Ammon's horn (tissue), 1 donor: Measurements from ENCODE around the gene DAAM1.
A peak's percentile ranks its signal among the peaks of the same experiment; 100 is the strongest.

ENCODE experiments used
- DNase-seq: peaks from one replicate; pipeline ENCODE4 v3.0.0-alpha.2; 2016; ENCODE audit warnings: low spot score

Gene DAAM1

DNA sequence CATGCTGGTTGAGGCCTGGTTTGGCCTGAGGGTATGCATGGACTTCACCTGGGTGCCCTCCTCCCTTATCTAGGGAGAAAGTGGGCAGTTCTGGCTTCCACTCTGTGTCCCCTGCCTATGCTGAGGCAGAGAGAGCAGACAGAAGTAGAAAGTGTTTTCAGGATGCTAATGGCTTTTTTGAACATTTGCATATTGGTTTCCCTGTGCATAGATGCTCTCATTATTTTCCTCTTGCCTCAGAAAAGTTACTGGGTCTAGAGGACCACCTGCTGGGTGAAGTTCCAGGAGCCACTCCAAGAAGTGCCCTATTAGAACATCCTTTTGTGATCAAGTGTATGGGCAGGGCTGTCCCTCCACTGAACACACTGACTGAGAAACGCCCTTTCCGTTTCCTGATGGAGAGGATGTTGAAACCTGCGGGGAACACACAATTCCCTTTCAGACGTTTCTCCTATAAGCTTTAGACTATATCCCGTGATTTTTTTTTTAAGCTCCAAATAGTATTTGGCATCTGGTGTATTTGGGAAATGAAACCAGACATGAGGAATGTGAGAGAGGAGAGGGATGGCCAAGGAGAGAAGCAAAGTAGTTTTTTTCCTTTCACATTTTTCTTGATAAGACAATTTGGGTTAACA, 66.6 kb downstream of the DAAM1 start:
- peak; percentile 36 for DNase-seq

DNA sequence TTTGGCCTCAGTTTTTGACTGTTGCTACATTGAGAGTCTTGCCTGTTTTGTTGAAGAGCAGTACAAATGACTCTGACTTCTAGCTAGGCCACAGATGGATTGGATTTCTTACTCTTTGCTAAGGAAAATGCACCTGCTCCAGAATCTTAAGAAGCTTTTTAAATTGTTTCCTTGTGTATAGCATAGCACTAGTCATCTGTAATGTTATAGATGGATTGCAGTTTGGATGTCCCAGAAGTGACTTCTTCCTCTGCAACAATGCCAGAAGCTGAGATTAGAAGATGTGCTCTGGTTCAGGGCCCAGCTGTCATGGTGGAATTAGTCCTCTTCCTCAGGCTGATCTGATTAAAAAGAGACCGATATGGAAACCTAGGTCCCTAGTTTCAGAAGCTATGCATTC, 67.9 kb downstream of the DAAM1 start:
- no peak for DNase-seq

GRCh38 chr14:59261334-59261733, 72.9 kb downstream of the DAAM1 start:
- DNase-seq: no peak

DNA sequence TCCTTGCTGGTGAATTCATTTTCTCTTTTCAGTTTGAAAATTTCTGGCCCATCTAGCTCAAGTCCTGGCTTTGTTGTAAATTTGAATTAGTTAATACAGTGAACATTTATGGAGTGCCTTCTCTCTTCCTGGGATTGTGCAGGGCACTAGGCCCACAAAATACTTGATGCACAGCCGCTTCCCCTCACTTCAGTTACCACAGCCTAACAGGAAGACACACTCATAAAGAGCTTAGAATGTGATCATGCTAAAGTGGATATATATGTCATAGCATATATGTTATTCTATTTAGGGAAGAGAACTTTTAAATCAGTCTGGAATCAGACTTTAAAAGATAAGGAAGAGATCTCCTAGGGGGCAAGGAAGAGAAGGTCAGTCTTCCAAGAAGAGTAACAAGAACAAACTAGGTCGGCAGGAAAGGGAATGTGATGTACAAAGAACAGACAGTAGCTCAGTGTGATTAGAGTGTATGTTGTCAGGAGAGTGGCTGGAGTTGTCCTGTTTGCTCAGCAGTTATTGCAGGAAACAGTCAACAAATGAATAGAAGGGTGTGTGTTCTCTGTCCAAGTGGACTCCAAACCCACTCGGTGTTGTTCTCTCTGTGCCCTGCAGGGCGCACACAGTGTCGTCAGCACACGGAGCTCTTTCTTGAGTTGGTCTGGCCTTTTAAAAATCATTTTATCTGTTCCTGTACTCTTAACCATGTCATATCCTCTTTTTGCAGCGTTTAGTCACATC, 74.4 kb downstream of the DAAM1 start:
- DNase-seq: no peak

GRCh38 chr14:59265808-59266207, 77.3 kb downstream of the DAAM1 start:
- DNase-seq: no peak

- no peak for DNase-seq
Observed at GRCh38 chr14:59267046-59267445, 78.6 kb downstream of the DAAM1 start.

GRCh38 chr14:59268011-59268410, 79.5 kb downstream of the DAAM1 start:
- DNase-seq: no peak

DNA sequence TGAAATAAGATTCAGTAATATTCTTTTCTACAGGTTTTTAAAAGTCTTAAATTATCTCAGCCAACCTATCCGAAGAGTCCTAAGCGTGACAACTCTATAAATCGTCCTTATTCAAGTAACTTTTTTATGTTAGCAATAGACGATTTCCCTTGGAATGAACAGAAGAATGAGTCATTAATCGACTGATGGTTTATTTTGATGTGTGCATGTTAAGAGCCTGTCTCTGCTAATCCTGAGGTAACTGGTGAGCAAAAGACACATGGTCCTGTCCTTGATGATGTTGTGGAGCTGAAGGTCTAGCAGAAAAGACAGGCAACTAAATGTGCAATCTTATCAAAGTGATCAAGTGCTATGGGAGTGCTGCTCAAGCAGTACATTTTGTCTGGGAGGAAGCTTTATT, 80.4 kb downstream of the DAAM1 start:
- no peak for DNase-seq

GRCh38 chr14:59269466-59269865, 81.0 kb downstream of the DAAM1 start:
- DNase-seq: no peak

DNA sequence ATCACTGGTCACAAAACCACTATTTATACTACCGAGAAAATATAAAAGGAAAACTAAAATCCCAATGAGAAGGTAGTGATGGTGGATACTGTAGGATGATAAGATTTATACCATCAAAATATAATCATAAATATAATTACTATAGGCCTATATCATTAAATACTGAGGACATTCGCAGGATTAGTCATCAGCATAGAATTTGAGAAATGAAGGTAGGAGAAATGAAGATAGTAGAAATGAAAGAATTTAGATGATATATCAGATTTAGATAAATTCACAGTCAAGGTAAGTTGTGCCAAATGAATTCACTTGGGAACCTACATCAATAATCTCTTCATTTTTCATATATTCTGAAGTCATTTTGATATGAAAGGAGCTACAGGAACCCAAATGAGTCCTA, 82.8 kb downstream of the DAAM1 start:
- no peak for DNase-seq

- DNase-seq: no peak
Observed at GRCh38 chr14:59271734-59272133, 83.3 kb downstream of the DAAM1 start.

DNA sequence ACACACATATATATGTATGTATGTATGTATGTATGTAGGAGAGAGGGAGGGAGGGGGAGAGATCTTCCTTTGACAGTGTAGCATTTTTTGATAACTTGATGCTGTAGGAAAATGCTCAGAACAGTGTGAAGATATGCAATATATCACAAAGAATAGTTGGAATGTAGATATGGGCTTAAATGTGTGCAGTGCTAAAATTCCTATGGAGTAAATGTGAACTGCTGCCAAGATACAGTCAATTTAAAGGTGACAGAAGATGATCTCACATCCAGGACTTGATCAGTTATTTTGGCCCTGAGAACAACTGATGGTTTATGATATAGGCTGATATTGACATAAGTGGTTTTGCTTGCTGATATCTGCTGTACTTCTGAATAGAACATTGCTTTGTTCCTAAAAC, 84.2 kb downstream of the DAAM1 start:
- DNase-seq: no peak

DNA sequence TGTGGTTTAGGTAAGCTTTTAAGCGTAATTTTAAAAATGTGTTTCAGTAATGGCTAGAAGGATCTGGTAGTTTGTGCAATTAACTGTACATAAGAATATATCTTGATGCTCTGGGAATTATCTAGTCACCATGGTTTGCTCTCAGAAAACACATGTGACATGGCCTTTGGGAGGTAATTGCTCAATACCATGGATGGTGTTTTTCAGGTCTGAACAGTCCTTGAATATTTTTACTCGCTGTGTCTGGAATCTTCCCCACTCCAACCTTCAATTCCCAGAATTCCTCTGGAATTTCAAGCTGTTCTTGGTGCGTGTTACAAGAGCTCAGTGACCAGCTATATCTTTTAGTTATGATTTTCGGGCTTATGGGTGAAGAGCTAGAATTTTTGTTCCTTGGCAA, 85.3 kb downstream of the DAAM1 start:
- DNase-seq: no peak

DNA sequence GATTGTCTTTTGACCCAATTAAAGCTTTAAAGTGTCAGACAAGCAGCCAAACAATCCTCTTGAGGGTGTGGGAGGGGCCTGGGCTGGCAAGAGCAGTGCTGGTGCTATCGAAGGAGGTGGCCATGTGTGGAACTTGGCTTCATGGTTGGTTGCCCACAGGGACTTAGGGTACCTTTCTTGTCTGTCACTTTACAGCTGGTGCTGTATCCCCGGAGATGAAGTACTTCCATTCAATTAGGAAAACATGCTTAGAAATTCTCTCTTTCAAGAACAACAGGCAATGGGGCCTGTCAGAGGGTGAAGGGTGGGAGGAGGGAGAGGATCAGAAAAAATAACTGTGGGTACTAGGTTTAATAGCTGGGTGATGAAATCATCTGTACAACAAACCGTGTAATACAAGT, 86.5 kb downstream of the DAAM1 start:
- peak; percentile 54 for DNase-seq

- DNase-seq: peak; percentile 37
Observed at GRCh38 chr14:59275668-59276067, 87.2 kb downstream of the DAAM1 start.

GRCh38 chr14:59276235-59276634, 87.8 kb downstream of the DAAM1 start:
- no peak for DNase-seq

GRCh38 chr14:59277659-59278058, 89.2 kb downstream of the DAAM1 start:
- no peak for DNase-seq

DNA sequence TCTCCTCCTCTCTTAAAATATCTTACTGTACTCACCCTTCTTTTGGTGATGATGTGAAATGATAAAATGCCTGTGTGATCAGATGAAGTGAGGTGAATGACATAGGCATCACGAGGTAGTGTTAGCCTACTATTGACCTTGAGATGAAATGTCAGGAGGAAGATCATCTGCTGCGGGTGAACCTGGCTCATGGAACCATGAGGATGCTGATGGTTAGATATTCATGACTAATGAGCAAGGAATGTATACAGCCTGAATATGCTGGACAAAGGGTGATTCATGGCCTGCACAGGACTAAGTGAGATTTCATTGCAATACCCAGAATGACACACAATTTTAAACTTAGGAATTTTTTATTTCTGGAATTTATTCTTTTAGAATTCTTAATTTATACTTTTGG, 89.6 kb downstream of the DAAM1 start:
- DNase-seq: no peak

- no peak for DNase-seq
Observed at GRCh38 chr14:59280961-59281360, 92.5 kb downstream of the DAAM1 start.

DNA sequence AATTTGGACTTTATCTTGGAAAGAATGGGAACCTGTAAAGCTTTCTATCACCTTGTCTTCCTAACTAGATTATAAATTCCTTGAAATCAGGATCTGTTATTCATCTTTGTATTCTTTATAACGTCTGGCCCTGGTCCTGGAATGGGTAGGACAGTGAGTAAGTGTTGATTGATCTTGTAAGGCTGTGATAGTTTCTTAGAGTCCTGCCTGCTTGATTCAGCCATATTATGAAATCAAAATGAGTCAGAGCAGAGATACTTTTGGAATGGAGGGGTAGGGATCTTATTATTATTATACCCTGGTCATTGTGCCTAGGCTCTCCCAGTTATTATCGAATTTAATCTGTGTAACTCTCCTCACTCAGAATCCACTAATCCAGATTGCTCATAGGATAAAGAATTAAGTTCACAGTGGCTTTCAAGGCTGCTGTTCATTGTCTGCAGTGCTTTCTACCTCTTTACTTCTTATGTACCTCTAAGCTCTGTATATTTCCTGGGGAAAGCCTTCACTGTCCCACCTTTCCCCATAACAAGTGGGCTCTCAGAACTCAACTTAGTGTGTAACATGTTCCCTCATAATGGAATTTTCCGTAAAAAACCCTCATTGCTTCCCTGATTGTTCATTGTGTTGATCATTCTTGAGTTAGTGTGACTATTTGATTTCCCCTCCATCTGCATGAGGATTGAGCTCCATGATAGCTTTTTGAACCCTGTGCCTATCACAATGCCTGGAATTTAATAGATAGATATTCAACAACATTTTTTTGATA, 93.3 kb downstream of the DAAM1 start:
- no peak for DNase-seq

GRCh38 chr14:59282378-59282765, 93.9 kb downstream of the DAAM1 start:
- DNase-seq: no peak

DNA sequence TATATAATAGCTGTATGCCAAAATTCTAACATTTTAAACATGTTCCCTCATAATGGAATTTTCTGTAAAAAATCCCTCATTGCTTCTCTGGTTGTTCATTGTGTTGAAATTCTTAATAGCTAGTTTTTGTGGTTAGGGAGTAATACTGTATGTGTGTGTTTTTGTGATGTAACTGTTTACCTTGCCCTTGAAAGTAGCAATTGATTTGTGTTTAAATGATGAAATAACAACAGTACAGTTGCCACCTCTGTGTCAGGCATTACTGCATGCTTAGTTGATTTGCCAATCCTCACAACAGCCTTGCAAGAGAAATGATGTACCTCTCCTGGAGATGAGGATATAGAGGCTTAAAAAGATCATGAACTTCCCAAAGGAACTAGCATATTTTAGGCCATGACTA, 94.9 kb downstream of the DAAM1 start:
- no peak for DNase-seq

DNA sequence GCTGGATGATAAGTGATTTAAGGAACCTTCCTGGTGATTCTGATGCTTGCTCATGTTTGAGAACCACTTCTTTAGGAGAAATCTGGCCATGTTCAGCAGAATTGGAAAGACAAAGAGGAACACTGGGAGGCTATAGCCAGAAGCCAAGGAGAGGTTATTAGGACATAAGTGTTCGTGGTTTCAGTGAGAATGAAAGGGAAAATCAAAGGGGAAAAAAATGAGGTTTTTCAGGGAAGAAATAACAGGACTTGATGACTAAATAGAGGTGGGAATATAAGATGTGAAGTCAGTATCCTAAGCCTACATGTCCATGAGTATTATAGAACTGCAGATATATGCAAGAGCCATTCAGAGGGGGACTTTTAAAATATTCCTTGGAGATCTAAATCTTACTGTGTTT, 95.6 kb downstream of the DAAM1 start:
- DNase-seq: no peak
